OCI-LY1 (cell line): ENCODE data around the gene RASA2.

Experiments
- EZH2 ChIP-seq: fragments of 200-600 bp; sonication (generic), shearing (Covaris generic); IDR thresholded peaks from 2 replicates; pipeline ENCODE4 v1.8.0; 2017; ENCODE audit warnings: borderline replicate concordance, mixed run types, mild to moderate bottlenecking, antibody characterized with exemption, low read length, moderate library complexity, mixed read lengths
- TF ChIP-seq, protein P1 (sequence below): fragments of 200-600 bp; sonication (generic), shearing (Covaris generic); IDR thresholded peaks from 2 replicates; pipeline ENCODE4 v1.5.1; 2017; ENCODE audit warnings: mild to moderate bottlenecking, antibody characterized with exemption, low read length, moderate library complexity, mixed read lengths

DNA sequence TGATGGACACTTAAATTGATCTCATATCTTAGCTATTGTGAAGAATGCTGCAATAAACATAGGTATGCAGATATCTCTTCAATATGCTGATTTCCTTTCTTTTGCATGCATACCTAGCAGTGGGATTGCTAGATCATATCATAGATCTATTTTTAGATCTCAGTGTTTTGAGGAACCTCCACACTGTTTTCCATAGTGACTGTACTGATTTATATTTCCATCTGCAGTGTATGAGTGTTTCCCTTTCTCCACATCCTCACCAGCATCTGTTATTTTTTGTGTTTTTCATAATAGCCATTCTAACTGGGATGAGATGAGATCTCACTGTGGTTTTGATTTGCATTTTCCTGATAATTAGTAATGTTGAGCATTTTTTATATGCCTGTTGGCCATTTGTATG is 17.1 kb upstream of the RASA2 start:
- TF ChIP-seq, protein P1, sequence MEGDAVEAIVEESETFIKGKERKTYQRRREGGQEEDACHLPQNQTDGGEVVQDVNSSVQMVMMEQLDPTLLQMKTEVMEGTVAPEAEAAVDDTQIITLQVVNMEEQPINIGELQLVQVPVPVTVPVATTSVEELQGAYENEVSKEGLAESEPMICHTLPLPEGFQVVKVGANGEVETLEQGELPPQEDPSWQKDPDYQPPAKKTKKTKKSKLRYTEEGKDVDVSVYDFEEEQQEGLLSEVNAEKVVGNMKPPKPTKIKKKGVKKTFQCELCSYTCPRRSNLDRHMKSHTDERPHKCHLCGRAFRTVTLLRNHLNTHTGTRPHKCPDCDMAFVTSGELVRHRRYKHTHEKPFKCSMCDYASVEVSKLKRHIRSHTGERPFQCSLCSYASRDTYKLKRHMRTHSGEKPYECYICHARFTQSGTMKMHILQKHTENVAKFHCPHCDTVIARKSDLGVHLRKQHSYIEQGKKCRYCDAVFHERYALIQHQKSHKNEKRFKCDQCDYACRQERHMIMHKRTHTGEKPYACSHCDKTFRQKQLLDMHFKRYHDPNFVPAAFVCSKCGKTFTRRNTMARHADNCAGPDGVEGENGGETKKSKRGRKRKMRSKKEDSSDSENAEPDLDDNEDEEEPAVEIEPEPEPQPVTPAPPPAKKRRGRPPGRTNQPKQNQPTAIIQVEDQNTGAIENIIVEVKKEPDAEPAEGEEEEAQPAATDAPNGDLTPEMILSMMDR: no peak
- no peak for TF ChIP-seq EZH2
